Spinal cord (tissue), 10 donors: ENCODE data around the gene LGR6. TPM values are rescaled to one million over a fixed set of nuclear protein-coding genes. Genes with fewer than 3 reads are reported as not detected.
A peak's percentile ranks its signal among the peaks of the same experiment; 100 is the strongest.
"Not testable (repeated sequence)": the region's sequence is repeated elsewhere in the genome, so short reads cannot be mapped to it uniquely, and the experiment has no call there.

Experiments
- DNase-seq, 6 donors: peaks; one replicate each; pipeline versions ENCODE4 v3.0.0 to v3.0.0-alpha.2; 2013 to 2015; ENCODE audit warnings: low spot score in 6 of 6, low read depth in 4 of 6
- H3K27ac ChIP-seq: one replicate; pipeline ENCODE4 v1.5.1; 2013; ENCODE audit warnings: low read depth, low read length, control low read depth
- H3K27me3 ChIP-seq: one replicate; pipeline ENCODE4 v1.6.1; 2013; ENCODE audit warnings: low read length; ENCODE audit not compliant: control insufficient read depth, insufficient read depth
- H3K36me3 ChIP-seq: one replicate; pipeline ENCODE4 v1.6.1; 2013; ENCODE audit warnings: low read length; ENCODE audit not compliant: control insufficient read depth, insufficient read depth
- H3K4me1 ChIP-seq: one replicate; pipeline ENCODE4 v1.6.1; 2013; ENCODE audit warnings: low read length; ENCODE audit not compliant: control insufficient read depth, insufficient read depth
- H3K4me3 ChIP-seq: one replicate; pipeline ENCODE4 v1.5.1; 2013; ENCODE audit warnings: low read depth, low read length, control low read depth
- H3K9me3 ChIP-seq: one replicate; pipeline ENCODE4 v1.6.1; 2013; ENCODE audit warnings: low read length; ENCODE audit not compliant: control insufficient read depth, insufficient read depth
- WGBS: methylation state at CpG from one replicate; pipeline ENCODE4 v1.1.5; 2013; ENCODE audit warnings: missing lambda C conversion rate; ENCODE audit not compliant: insufficient coverage; 5-methylcytosine and 5-hydroxymethylcytosine counted together
- polyA plus RNA-seq, 2 donors: library from polyadenylated mRNA; unstranded; fragments of 120-200 nt; gene quantifications; one replicate each; pipeline ENCODE4 v1.2.1, GENCODE V29; 2013; ENCODE audit not compliant: insufficient read length in 2 of 2
- total RNA-seq, 2 donors: library from RNA; depleted of rRNA in 1 of 2; stranded (reverse); fragments of 120-200 nt in 1 of 2; fragments of >200 nt in 1 of 2; gene quantifications; one replicate each; pipeline versions ENCODE4 v1.2.3 to v1.2.4, GENCODE V29; 2013 to 2014
- donor health status: healthy.

The LGR6 gene
- total and polyA plus RNA-seq, 4 donors, result 1.0 to 6.1 (median 3.7) TPM

GRCh38 chr1:202254454-202255252, 61.1 kb downstream of the LGR6 start:
- DNase-seq, result no peak
- WGBS, result 90% methylated on average over 7 of the region's 8 CpGs

GRCh38 chr1:202255343-202255742, 61.7 kb downstream of the LGR6 start:
- H3K4me3 ChIP-seq, result no peak overlapping the region
- 83% methylated on average over 1 of the region's 7 CpGs for WGBS
- no peaks in the 10 kb centered on the region for H3K9me3 ChIP-seq
- no peak overlapping the region for H3K27ac ChIP-seq
- H3K4me1 ChIP-seq, result peaks cover 3% of the 10 kb centered on the region
- H3K36me3 ChIP-seq, result no peaks in the 10 kb centered on the region
- no peak for DNase-seq
- no peaks in the 10 kb centered on the region for H3K27me3 ChIP-seq

More at GRCh38 chr1:202254454-202255252, 61.1 kb downstream of the LGR6 start:
- Histone ChIP-seq H3K4me3 (no peak overlapping the region), H3K36me3 (no peaks in the 10 kb centered on the region), H3K9me3 (no peaks in the 10 kb centered on the region), H3K4me1 (peaks cover 5% of the 10 kb centered on the region), H3K27me3 (no peaks in the 10 kb centered on the region), H3K27ac (no peak overlapping the region)

GRCh38 chr1:202259705-202260104, 66.1 kb downstream of the LGR6 start:
- H3K36me3 ChIP-seq, result no peaks in the 10 kb centered on the region
- H3K4me1 ChIP-seq, result no peaks in the 10 kb centered on the region
- WGBS, result 62% methylated on average over 7 of the region's 7 CpGs
- DNase-seq, result no peak
- no peaks in the 10 kb centered on the region for H3K27me3 ChIP-seq
- H3K27ac ChIP-seq, result no peak overlapping the region
- no peak overlapping the region for H3K4me3 ChIP-seq
- H3K9me3 ChIP-seq, result no peaks in the 10 kb centered on the region

- H3K27ac ChIP-seq, H3K9me3 ChIP-seq, H3K36me3 ChIP-seq, H3K27me3 ChIP-seq, DNase-seq, H3K4me3 ChIP-seq, H3K4me1 ChIP-seq: not testable (repeated sequence)
- WGBS, result no CpG with 5 or more reads among the region's 4 CpGs
These were observed 67.8 kb downstream of the LGR6 start for GRCh38 chr1:202261209-202261958.

GRCh38 chr1:202263628-202264027, 70.0 kb downstream of the LGR6 start:
- no peak for DNase-seq
- 67% methylated on average over 2 of the region's 2 CpGs for WGBS
- H3K36me3 ChIP-seq, result no peaks in the 10 kb centered on the region
- H3K4me1 ChIP-seq, result no peaks in the 10 kb centered on the region
- no peaks in the 10 kb centered on the region for H3K27me3 ChIP-seq
- H3K4me3 ChIP-seq, result no peak overlapping the region
- no peaks in the 10 kb centered on the region for H3K9me3 ChIP-seq
- H3K27ac ChIP-seq, result no peak overlapping the region

- H3K27ac ChIP-seq, result no peak overlapping the region
- no peaks in the 10 kb centered on the region for H3K4me1 ChIP-seq
- no peaks in the 10 kb centered on the region for H3K27me3 ChIP-seq
- no peak for DNase-seq
- no peak overlapping the region for H3K4me3 ChIP-seq
- H3K36me3 ChIP-seq, result no peaks in the 10 kb centered on the region
- no peaks in the 10 kb centered on the region for H3K9me3 ChIP-seq
- WGBS, result 67% methylated on average over 3 of the region's 6 CpGs
These were observed 70.7 kb downstream of the LGR6 start for GRCh38 chr1:202264300-202264699.

- H3K27me3 ChIP-seq, result no peaks in the 10 kb centered on the region
- no peak overlapping the region for H3K27ac ChIP-seq
- no peak overlapping the region for H3K4me3 ChIP-seq
- no peaks in the 10 kb centered on the region for H3K36me3 ChIP-seq
- DNase-seq, result peak in 1 of 6 donors; percentile 76
- no peaks in the 10 kb centered on the region for H3K9me3 ChIP-seq
- 20% methylated on average over 1 of the region's 3 CpGs for WGBS
- H3K4me1 ChIP-seq, result no peaks in the 10 kb centered on the region
These were observed 71.1 kb downstream of the LGR6 start for GRCh38 chr1:202264726-202265125.

GRCh38 chr1:202266061-202266765, 72.6 kb downstream of the LGR6 start:
- WGBS, result 96% methylated on average over 7 of the region's 9 CpGs
- DNase-seq, result no peak

GRCh38 chr1:202268032-202268431, 74.4 kb downstream of the LGR6 start:
- peaks cover 7% of the 10 kb centered on the region for H3K4me1 ChIP-seq
- no peak for DNase-seq
- no peak overlapping the region for H3K27ac ChIP-seq
- H3K9me3 ChIP-seq, result no peaks in the 10 kb centered on the region
- H3K4me3 ChIP-seq, result no peak overlapping the region
- WGBS, result 81% methylated on average over 13 of the region's 13 CpGs
- H3K27me3 ChIP-seq, result no peaks in the 10 kb centered on the region
- H3K36me3 ChIP-seq, result no peaks in the 10 kb centered on the region

More at GRCh38 chr1:202266061-202266765, 72.6 kb downstream of the LGR6 start:
- no peak overlapping the region for H3K27ac ChIP-seq
- H3K9me3 ChIP-seq, result no peaks in the 10 kb centered on the region
- H3K4me1 ChIP-seq, result peaks cover 6% of the 10 kb centered on the region
- no peaks in the 10 kb centered on the region for H3K36me3 ChIP-seq
- H3K4me3 ChIP-seq, result no peak overlapping the region
- H3K27me3 ChIP-seq, result no peaks in the 10 kb centered on the region
